Stimulated activated CD8-positive, alpha-beta memory T cell treated with anti-CD3 and anti-CD28 coated beads, Interleukin-15, amount 100 ng/mL, for 48 hours (primary cell): Measurements from ENCODE around the gene HUNK.

Experiments used
- DNase-seq, 2 donors: peaks; one replicate each; pipeline ENCODE4 v3.0.0-alpha.2; 2020; ENCODE audit warnings: low read depth in 2 of 2

Gene HUNK

GRCh38 chr21:31895077-31895835 is 22.4 kb downstream of the HUNK start:
- no peak for DNase-seq

- no peak for DNase-seq
Measured at GRCh38 chr21:31896019-31896418, 23.2 kb downstream of the HUNK start.

- DNase-seq, result no peak
Measured at GRCh38 chr21:31897311-31897710, 24.5 kb downstream of the HUNK start.

- DNase-seq, result no peak
Measured at GRCh38 chr21:31898933-31899630, 26.3 kb downstream of the HUNK start.

GRCh38 chr21:31900121-31900895 is 27.5 kb downstream of the HUNK start:
- DNase-seq, result no peak

GRCh38 chr21:31901315-31901714 is 28.5 kb downstream of the HUNK start:
- no peak for DNase-seq

- no peak for DNase-seq
Measured at GRCh38 chr21:31902438-31902837, 29.6 kb downstream of the HUNK start.

- no peak for DNase-seq
Measured at GRCh38 chr21:31903896-31904295, 31.1 kb downstream of the HUNK start.

GRCh38 chr21:31905503-31906451 is 33.0 kb downstream of the HUNK start:
- DNase-seq, result no peak

GRCh38 chr21:31908106-31909031 is 35.5 kb downstream of the HUNK start:
- DNase-seq, result no peak

GRCh38 chr21:31909153-31910073 is 36.6 kb downstream of the HUNK start:
- no peak for DNase-seq

GRCh38 chr21:31910074-31910470 is 37.3 kb downstream of the HUNK start:
- DNase-seq, result no peak

- no peak for DNase-seq
Measured at GRCh38 chr21:31911138-31911907, 38.5 kb downstream of the HUNK start.

GRCh38 chr21:31912501-31912900 is 39.7 kb downstream of the HUNK start:
- no peak for DNase-seq

- no peak for DNase-seq
Measured at GRCh38 chr21:31913182-31913608, 40.4 kb downstream of the HUNK start.

GRCh38 chr21:31914472-31914871 is 41.7 kb downstream of the HUNK start:
- no peak for DNase-seq

GRCh38 chr21:31915566-31915965 is 42.7 kb downstream of the HUNK start:
- no peak for DNase-seq

GRCh38 chr21:31917108-31917507 is 44.3 kb downstream of the HUNK start:
- DNase-seq, result no peak
